ENCODE results near the gene GMNC. TPM values are rescaled to one million over a fixed set of nuclear protein-coding genes. Genes with fewer than 3 reads are reported as not detected.

Gene GMNC
- polyA plus RNA-seq, 4 donors, result 0.63 to 6.6 (median 4.0) TPM

- no peak for DNase-seq (ENCODE audit: low read depth in 4 of 4, low spot score in 3 of 4)
Observed at GRCh38 chr3:190853464-190853863, 9.0 kb downstream of the GMNC start.

- no peak for DNase-seq (ENCODE audit: low read depth in 4 of 4, low spot score in 3 of 4)
Observed at GRCh38 chr3:190849607-190850006, 12.9 kb downstream of the GMNC start.

- DNase-seq (ENCODE audit: low read depth in 4 of 4, low spot score in 3 of 4), result no peak
Observed at GRCh38 chr3:190848870-190849269, 13.6 kb downstream of the GMNC start.

GRCh38 chr3:190847436-190847835 lies 15.1 kb downstream of the GMNC start:
- no peak for DNase-seq (ENCODE audit: low read depth in 4 of 4, low spot score in 3 of 4)

DNA sequence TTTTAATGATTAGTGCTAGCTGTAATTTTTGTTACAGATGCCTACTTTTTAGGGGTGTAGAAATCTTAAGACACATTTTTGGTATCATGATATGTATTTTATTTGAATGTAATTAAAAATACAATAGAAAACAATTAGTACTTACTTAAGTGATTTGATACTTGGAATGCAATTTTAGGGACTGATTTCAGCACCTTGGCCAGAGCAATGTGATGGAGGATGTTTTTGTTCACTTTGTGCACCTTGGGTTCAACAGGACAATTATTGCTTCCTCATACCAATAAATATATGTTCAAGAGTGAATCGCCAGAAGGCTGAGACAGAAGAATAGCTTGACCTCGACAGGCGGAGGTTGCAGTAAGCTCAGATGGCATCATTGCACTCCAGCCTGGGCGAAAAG lies 22.3 kb downstream of the GMNC start:
- no peak for DNase-seq (ENCODE audit: low read depth in 4 of 4, low spot score in 3 of 4)

DNA sequence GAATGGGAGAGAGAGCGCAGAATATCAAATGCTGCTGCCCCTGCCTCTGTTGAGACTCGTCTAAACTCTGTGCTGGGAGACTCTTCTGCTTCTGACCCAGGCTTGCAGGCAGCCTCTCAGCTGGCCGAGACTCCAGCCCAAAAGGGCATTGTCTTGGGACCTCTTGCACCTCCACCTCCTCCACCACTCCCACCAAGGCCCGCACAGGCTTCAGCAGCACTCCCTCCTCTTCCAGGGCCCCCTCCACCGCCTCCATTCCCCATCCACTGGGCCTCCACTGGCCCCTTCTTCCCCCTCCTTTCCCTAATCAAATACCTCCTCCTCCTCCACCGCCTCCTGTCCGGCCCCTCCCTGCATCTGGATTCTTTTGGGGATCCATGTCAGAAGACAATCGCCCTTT lies 31.3 kb downstream of the GMNC start:
- DNase-seq (ENCODE audit: low read depth in 4 of 4, low spot score in 3 of 4), result no peak

DNA sequence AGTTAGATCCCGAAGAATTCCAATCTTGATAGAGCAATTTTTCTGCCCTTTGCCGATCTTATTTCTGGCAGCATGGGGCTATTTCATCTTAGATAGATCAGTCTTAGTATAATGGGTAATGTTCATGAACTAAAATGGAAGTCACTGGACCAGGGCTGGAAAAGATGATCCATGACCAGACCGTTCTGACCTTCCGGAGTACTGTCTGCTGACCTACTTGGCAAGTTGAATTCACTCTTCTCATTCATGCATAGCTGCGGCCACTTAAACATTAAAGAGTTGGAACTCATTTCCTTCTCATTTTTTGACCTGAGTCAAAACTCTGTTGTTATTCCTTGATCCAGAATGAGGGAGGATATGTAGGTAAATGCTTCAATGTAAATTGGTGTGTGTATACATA lies 32.5 kb downstream of the GMNC start:
- no peak for DNase-seq (ENCODE audit: low read depth in 4 of 4, low spot score in 3 of 4)

GRCh38 chr3:190826018-190826417 lies 36.5 kb downstream of the GMNC start:
- DNase-seq (ENCODE audit: low read depth in 4 of 4, low spot score in 3 of 4), result no peak

DNA sequence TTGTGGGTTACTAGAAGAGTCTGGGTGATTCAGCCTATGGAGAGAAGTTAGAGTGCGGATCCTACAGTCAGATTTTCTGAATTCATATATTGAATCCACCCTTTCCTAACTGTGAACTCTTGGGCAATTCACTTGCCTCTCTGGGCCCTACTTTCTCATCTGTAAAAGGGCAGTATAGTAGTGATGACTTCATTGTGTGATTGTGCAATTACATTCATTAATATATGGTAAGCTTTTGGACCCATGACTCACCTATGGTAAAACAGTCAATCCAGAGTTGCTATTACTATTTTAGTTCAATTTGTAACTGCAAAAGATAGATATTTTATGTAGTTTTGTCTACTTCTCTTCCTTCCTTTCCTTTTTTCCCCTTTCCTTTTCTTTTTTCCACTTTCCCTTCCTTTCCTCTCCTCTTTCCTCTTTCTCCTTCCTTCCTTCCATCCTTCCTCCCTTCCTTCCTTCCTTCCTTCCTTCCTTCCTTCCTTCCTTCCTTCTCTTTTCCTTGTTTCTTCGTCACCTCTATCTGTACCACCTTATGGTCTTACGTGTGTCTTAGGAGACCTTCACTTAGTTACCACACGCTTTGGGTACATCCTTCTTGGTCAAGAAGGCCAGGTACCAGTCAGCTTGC lies 37.0 kb downstream of the GMNC start:
- DNase-seq (ENCODE audit: low read depth in 4 of 4, low spot score in 3 of 4), result no peak

DNA sequence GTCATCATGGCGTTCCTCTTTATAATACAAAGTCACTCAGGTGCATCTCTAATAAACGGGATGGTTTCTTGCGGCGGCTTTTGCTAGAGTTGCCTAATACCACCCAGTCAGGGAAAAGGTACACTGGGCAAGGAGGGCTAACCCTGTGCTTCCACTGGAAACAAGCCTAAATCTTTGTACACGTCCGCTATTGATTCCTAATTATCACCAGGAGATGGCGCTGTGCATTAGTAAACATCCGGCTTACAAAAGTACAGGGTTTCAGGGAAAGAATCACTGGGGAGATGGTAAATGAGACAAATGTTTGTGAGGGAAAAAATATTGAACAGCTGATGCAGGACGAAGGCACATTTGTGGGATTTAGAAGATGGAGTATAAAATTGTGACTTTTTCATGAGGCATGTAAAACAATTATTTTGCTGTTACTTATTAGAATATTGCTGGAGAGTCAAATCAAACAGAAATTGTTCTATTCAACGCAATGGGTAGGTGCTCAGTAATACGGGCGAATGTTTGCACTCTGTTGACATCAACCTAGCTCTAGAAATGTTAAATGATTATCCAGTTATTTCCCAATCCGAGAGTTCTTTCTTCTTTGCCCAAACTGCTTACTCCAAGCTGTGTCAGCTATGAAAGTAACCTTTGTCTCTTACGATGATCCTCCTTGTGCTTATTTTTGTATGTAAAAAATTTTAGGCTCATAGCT lies 50.6 kb downstream of the GMNC start:
- DNase-seq (ENCODE audit: low read depth in 4 of 4, low spot score in 3 of 4), result peak; percentile 14 to 41 (median 18)

GRCh38 chr3:190810957-190811356 lies 51.5 kb downstream of the GMNC start:
- DNase-seq (ENCODE audit: low read depth in 4 of 4, low spot score in 3 of 4), result no peak

DNA sequence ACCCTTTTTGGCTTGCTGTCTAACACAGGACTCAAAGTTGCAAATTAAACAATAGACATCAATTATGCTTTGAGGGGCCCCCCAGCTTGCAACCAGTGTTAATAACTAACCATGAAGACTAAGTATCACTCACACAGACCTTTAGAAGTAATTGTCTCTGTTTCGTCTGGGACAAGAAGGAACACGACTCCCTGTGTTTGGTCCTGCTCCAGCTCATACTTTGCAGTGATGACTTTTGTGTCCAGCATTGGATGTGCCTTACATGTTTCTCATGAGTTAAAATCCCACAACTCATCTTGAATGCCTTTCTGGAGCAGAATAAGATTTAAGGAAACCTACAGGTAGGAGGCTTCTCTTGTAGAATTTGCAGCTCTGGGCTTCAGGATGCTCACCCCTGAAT lies 53.1 kb downstream of the GMNC start:
- no peak for DNase-seq (ENCODE audit: low read depth in 4 of 4, low spot score in 3 of 4)

DNA sequence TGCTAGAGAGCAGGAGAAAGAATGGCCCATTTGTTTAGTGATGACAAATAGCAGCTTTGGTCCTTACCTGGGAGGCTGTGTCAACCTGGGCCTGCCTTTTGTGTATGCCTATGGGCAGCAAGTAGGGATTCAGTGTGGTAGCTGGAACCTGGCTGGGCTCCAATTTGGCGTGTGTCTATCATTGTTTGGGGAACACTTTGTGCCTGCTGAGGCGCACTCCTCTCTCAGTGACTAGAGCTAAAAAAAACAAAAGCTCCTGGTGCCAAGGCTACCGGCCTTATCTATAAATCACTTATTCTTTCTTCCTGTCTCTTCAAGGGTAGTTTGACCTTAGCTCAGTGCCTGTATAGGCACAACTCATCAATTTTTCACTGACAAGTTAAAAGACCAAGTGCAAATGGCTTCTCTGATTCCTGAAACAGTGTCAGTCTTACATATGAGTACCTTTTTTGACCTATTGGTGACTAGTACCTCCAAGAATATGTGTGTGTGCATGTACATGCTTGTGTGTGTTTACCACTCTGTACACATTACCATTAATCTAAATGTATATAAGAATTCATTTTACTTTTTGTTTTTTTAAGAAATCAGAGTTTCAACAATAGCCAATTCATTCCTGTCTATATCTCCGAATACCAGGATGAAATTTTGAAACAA lies 54.6 kb downstream of the GMNC start:
- DNase-seq (ENCODE audit: low read depth in 4 of 4, low spot score in 3 of 4), result no peak
